ENCODE data around the gene NLE1. TPM values are rescaled to one million over a fixed set of nuclear protein-coding genes. Genes with fewer than 3 reads are reported as not detected.
"Not testable (repeated sequence)": the region's sequence is repeated elsewhere in the genome, so short reads cannot be mapped to it uniquely, and the experiment has no call there.

Gene NLE1
- polyA plus RNA-seq, 1 donor from 2014 or later, result 30.8 TPM

DNA sequence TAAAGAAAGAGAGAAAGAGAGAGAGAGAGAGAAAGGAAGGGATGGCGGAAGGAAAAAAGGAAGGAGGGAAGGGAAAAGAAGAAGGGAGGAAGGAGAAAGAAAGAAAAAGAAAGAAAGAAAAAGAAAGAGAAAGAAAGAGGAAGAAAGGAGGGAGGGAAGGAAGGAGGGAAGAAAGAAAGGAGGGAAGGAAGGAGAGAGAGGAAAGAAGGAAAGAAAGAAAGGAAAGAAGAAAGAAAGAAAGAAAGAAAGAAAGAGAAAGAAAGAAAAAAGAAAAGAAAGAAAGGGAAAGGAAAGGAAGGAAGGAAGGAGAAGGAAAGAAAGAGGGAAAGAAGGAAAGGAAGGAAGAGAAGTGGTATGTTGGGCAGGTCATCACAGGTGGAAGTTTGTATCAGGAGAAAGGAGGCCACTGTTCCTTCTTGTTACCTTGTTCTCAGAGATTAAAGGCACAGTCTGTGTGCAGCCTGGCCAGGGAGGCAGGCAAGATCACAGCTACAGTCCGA, 32.8 kb upstream of the NLE1 start:
- no peaks in the 10 kb centered on the region for H3K9me2 ChIP-seq (ENCODE audit: insufficient read depth, low read length)
- H3K79me2 ChIP-seq (replicated peaks; ENCODE audit: insufficient read depth, low read length), result no peaks in the 10 kb centered on the region
- H3K4me2 ChIP-seq (ENCODE audit: low read length), result no peak overlapping the region
- no peak overlapping the region for H3K4me3 ChIP-seq (ENCODE audit: low read length)
- no peaks in the 10 kb centered on the region for H3F3A ChIP-seq (ENCODE audit: insufficient read depth, low read length, poor library complexity, severe bottlenecking)
- no peaks in the 10 kb centered on the region for H4K20me1 ChIP-seq (ENCODE audit: insufficient read depth)
- H3K9me3 ChIP-seq (ENCODE audit: low read length), result no peaks in the 10 kb centered on the region
- no peak overlapping the region for H3K27ac ChIP-seq (ENCODE audit: low read length)
- TF ChIP-seq, protein P1, sequence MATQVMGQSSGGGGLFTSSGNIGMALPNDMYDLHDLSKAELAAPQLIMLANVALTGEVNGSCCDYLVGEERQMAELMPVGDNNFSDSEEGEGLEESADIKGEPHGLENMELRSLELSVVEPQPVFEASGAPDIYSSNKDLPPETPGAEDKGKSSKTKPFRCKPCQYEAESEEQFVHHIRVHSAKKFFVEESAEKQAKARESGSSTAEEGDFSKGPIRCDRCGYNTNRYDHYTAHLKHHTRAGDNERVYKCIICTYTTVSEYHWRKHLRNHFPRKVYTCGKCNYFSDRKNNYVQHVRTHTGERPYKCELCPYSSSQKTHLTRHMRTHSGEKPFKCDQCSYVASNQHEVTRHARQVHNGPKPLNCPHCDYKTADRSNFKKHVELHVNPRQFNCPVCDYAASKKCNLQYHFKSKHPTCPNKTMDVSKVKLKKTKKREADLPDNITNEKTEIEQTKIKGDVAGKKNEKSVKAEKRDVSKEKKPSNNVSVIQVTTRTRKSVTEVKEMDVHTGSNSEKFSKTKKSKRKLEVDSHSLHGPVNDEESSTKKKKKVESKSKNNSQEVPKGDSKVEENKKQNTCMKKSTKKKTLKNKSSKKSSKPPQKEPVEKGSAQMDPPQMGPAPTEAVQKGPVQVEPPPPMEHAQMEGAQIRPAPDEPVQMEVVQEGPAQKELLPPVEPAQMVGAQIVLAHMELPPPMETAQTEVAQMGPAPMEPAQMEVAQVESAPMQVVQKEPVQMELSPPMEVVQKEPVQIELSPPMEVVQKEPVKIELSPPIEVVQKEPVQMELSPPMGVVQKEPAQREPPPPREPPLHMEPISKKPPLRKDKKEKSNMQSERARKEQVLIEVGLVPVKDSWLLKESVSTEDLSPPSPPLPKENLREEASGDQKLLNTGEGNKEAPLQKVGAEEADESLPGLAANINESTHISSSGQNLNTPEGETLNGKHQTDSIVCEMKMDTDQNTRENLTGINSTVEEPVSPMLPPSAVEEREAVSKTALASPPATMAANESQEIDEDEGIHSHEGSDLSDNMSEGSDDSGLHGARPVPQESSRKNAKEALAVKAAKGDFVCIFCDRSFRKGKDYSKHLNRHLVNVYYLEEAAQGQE (IDR thresholded peaks at IDR 0.05; ENCODE audit: borderline replicate concordance), result no peak
- TF ChIP-seq EZH2 (IDR thresholded peaks at IDR 0.05; ENCODE audit: borderline replicate concordance, insufficient read depth, low read length, poor library complexity, severe bottlenecking), result no peak
- TF ChIP-seq TAF1 (IDR thresholded peaks at IDR 0.05; ENCODE audit: low read depth), result no peak
- no peak for TF ChIP-seq RAD21 (conservative IDR thresholded peaks at IDR 0.05)
- TF ChIP-seq EP300 (conservative IDR thresholded peaks at IDR 0.05; ENCODE audit: poor library complexity, severe bottlenecking), result no peak
- TF ChIP-seq MXI1 (conservative IDR thresholded peaks at IDR 0.05; ENCODE audit: poor library complexity, severe bottlenecking), result no peak
- TF ChIP-seq, protein P2, sequence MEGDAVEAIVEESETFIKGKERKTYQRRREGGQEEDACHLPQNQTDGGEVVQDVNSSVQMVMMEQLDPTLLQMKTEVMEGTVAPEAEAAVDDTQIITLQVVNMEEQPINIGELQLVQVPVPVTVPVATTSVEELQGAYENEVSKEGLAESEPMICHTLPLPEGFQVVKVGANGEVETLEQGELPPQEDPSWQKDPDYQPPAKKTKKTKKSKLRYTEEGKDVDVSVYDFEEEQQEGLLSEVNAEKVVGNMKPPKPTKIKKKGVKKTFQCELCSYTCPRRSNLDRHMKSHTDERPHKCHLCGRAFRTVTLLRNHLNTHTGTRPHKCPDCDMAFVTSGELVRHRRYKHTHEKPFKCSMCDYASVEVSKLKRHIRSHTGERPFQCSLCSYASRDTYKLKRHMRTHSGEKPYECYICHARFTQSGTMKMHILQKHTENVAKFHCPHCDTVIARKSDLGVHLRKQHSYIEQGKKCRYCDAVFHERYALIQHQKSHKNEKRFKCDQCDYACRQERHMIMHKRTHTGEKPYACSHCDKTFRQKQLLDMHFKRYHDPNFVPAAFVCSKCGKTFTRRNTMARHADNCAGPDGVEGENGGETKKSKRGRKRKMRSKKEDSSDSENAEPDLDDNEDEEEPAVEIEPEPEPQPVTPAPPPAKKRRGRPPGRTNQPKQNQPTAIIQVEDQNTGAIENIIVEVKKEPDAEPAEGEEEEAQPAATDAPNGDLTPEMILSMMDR (IDR thresholded peaks at IDR 0.05; ENCODE audit: poor library complexity, severe bottlenecking), result no peak
- TF ChIP-seq POLR2AphosphoS5 (IDR thresholded peaks at IDR 0.05), result no peak
- TF ChIP-seq SMC3 (conservative IDR thresholded peaks at IDR 0.05; ENCODE audit: poor library complexity), result no peak
- H3K9ac ChIP-seq (ENCODE audit: low read length), result no peak overlapping the region
- no peak overlapping the region for H2AFZ ChIP-seq (ENCODE audit: low read depth, low read length)
- H3K36me3 ChIP-seq (ENCODE audit: insufficient read depth, low read length), result no peaks in the 10 kb centered on the region
- no peaks in the 10 kb centered on the region for H3K27me3 ChIP-seq (ENCODE audit: insufficient read depth, low read depth, low read length)

DNA sequence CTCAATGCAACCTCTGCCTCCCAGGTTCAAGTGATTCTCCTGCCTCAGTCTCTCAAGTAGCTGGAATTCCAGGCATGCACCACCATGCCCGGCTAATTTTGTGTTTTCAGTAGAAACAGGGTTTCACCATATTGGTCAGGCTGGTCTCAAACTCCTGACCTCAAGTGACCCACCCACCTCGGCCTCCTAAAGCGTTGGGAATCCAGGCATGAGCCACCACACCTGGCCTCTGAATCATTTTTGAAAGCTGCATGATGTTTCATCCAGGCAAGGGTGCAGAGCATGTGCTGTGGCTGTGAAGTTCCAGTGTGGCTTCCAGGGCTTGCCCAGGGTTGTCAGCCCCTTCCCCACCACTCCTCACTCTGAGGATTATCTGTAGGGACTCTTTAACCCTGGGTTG, 30.2 kb upstream of the NLE1 start:
- not testable (repeated sequence) for H4K20me1 ChIP-seq (ENCODE audit: insufficient read depth); H3F3A ChIP-seq (ENCODE audit: insufficient read depth, low read length, poor library complexity, severe bottlenecking); H3K36me3 ChIP-seq (ENCODE audit: insufficient read depth, low read length); H3K9me3 ChIP-seq (ENCODE audit: low read length); H2AFZ ChIP-seq (ENCODE audit: low read depth, low read length); H3K4me3 ChIP-seq (ENCODE audit: low read length); H3K9me2 ChIP-seq (ENCODE audit: insufficient read depth, low read length); H3K9ac ChIP-seq (ENCODE audit: low read length); H3K79me2 ChIP-seq (replicated peaks; ENCODE audit: insufficient read depth, low read length); H3K4me2 ChIP-seq (ENCODE audit: low read length); H3K27ac ChIP-seq (ENCODE audit: low read length); H3K27me3 ChIP-seq (ENCODE audit: insufficient read depth, low read depth, low read length)

DNA sequence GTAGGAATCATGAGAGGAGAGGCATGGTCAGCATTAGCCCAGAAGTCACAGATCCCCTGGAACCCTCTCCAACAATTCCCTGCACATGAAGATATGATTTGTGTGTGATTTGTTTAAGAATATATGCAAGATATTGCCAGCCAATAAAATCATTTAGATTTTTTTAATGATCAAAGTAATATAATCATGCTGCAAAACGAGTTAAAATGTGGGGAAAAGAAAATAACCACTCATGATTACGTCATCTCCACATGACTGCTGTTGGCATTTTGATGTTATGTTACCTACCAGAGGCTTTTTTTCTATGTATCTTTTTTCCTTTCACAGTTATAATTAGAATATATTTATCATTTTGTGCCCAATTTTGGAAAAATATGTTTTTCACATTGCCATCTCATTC, 29.7 kb upstream of the NLE1 start:
- Histone ChIP-seq H3K4me2 (ENCODE audit: low read length) (no peak overlapping the region), H3K9ac (ENCODE audit: low read length) (no peak overlapping the region), H3K36me3 (ENCODE audit: insufficient read depth, low read length) (no peaks in the 10 kb centered on the region), H2AFZ (ENCODE audit: low read depth, low read length) (no peak overlapping the region), H3K9me2 (ENCODE audit: insufficient read depth, low read length) (no peaks in the 10 kb centered on the region), H3K79me2 (replicated peaks; ENCODE audit: insufficient read depth, low read length) (no peaks in the 10 kb centered on the region), H3K27ac (ENCODE audit: low read length) (no peak overlapping the region), H3F3A (ENCODE audit: insufficient read depth, low read length, poor library complexity, severe bottlenecking) (no peaks in the 10 kb centered on the region), H3K9me3 (ENCODE audit: low read length) (no peaks in the 10 kb centered on the region), H4K20me1 (ENCODE audit: insufficient read depth) (no peaks in the 10 kb centered on the region), H3K4me3 (ENCODE audit: low read length) (no peak overlapping the region), H3K27me3 (ENCODE audit: insufficient read depth, low read depth, low read length) (no peaks in the 10 kb centered on the region)
- TF ChIP-seq, protein P2 (IDR thresholded peaks at IDR 0.05; ENCODE audit: poor library complexity, severe bottlenecking), result no peak
- TF ChIP-seq TAF1 (IDR thresholded peaks at IDR 0.05; ENCODE audit: low read depth) (no peak), POLR2AphosphoS5 (IDR thresholded peaks at IDR 0.05) (no peak), EZH2 (IDR thresholded peaks at IDR 0.05; ENCODE audit: borderline replicate concordance, insufficient read depth, low read length, poor library complexity, severe bottlenecking) (no peak), RAD21 (conservative IDR thresholded peaks at IDR 0.05) (no peak), SMC3 (conservative IDR thresholded peaks at IDR 0.05; ENCODE audit: poor library complexity) (no peak), MXI1 (conservative IDR thresholded peaks at IDR 0.05; ENCODE audit: poor library complexity, severe bottlenecking) (no peak), EP300 (conservative IDR thresholded peaks at IDR 0.05; ENCODE audit: poor library complexity, severe bottlenecking) (no peak)
- TF ChIP-seq, protein P1 (IDR thresholded peaks at IDR 0.05; ENCODE audit: borderline replicate concordance), result no peak

All from neural cell (in vitro differentiated cells).